ENCODE measurements around the gene FBXW4. TPM values are rescaled to one million over a fixed set of nuclear protein-coding genes. Genes with fewer than 3 reads are reported as not detected.

The FBXW4 gene
- total and polyA plus RNA-seq, 9 of the 15 experiments (the other 6 are each of a cell fraction or from before 2014, with no cell fraction given), result 1.0 to 10.6 (median 5.4) TPM

DNA sequence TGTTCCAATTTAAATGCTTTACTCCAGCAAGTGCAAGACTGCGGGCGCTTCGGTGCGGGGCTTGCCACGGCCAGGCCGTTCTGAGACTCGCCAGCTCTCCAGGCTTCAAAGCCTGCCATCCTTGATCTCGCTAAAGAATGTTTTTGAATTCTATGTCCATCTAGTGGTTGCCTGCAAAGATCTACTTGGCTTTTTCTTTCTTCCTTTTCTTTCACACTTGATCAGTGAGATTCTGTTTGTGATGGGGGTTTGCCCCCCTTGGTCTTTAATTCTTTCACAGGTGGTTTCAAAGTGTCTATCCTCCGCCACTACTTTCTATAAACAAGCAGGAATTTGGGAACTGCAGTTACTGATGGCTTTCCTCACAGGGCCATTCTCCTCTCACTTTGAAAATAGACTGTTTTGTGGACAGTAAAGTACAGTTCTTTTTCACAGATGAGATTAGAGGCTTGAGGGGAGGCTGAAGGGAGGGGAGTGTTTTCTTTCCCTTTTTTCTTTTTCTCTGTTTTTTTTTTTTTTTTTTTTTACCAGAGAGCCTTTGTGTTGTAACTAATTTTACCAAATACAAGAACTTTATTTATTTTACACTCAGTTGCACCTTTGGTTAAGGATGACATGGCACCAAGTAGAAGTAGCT is 15.2 kb upstream of the FBXW4 start:
- DNase-seq (ENCODE audit: extremely low read depth in 1 of 4, low spot score in 3 of 4) (no peak), ATAC-seq (no peak; the same call in 2 of the 3 replicates), FAIRE-seq (no peak)
- intact Hi-C loops (cut with micrococcal nuclease) (no loop called here), in situ Hi-C loops (cut with MboI) (no loop called here)
- Histone ChIP-seq H3K79me2 (ENCODE audit: control insufficient read depth, insufficient read depth, low read length) (no peaks in the 10 kb centered on the region), H3K27me3 (ENCODE audit: control insufficient read depth in 2 of 2, insufficient read depth in 2 of 2, low read length in 2 of 2) (no peaks in the 10 kb centered on the region), H3K9ac (ENCODE audit: insufficient read depth in 1 of 2, low read depth in 2 of 2, low read length in 2 of 2) (no peak overlapping the region), H3K4me3 (no peak overlapping the region), H3K4me2 (ENCODE audit: insufficient read depth, low read length) (no peak overlapping the region), H3K27ac (ENCODE audit: extremely low read depth, low read depth, low read length) (no peak overlapping the region), H4K20me1 (replicated peaks; ENCODE audit: control insufficient read depth, insufficient read depth, low read length) (no peaks in the 10 kb centered on the region), H3K4me1 (replicated peaks in 1 of 2; ENCODE audit: control insufficient read depth in 2 of 2, insufficient read depth in 2 of 2, low read length in 2 of 2) (peaks cover 0 to 3% of the 10 kb centered on the region in 2 experiments; a peak in 1 of 5 replicates), H2AFZ (ENCODE audit: low read depth, low read length) (no peak overlapping the region), H3K9me3 (replicated peaks; ENCODE audit: control insufficient read depth, insufficient read depth, low read depth, low read length) (no peaks in the 10 kb centered on the region), H3K36me3 (ENCODE audit: control insufficient read depth, insufficient read depth, low read length) (no peaks in the 10 kb centered on the region), H3K9me1 (ENCODE audit: control insufficient read depth, insufficient read depth, low read length) (no peaks in the 10 kb centered on the region)
- 50% methylated on average over 9 of the region's 9 CpGs for WGBS (ENCODE audit: insufficient coverage, low coverage, missing lambda C conversion rate)
- CTCF ChIA-PET (ENCODE audit: low intra/inter-chr PET ratio), result interaction anchor here (0.8 kb wide), 1 partner anchor 108 kb away, joined by 3 read pairs; no protein-coding TSS in a partner anchor
- TF ChIP-seq SRSF9 (IDR thresholded peaks at IDR 0.05; ENCODE audit: borderline replicate concordance, low read depth, low read length), result no peak
- no peak for TF ChIP-seq RBBP5 (IDR thresholded peaks at IDR 0.05; ENCODE audit: borderline replicate concordance, insufficient read depth, low read length, poor library complexity, severe bottlenecking)
- no peak for TF ChIP-seq ZNF76 (CRISPR knock-in tag; IDR thresholded peaks at IDR 0.05; ENCODE audit: borderline replicate concordance)
- no peak for TF ChIP-seq MECOM (CRISPR knock-in tag; IDR thresholded peaks at IDR 0.05)
- TF ChIP-seq DACH1 (IDR thresholded peaks at IDR 0.05; ENCODE audit: partially characterized antibody), result no peak
- TF ChIP-seq, protein P1, sequence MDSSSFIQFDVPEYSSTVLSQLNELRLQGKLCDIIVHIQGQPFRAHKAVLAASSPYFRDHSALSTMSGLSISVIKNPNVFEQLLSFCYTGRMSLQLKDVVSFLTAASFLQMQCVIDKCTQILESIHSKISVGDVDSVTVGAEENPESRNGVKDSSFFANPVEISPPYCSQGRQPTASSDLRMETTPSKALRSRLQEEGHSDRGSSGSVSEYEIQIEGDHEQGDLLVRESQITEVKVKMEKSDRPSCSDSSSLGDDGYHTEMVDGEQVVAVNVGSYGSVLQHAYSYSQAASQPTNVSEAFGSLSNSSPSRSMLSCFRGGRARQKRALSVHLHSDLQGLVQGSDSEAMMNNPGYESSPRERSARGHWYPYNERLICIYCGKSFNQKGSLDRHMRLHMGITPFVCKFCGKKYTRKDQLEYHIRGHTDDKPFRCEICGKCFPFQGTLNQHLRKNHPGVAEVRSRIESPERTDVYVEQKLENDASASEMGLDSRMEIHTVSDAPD (CRISPR knock-in tag; IDR thresholded peaks at IDR 0.05), result no peak
- TF ChIP-seq, protein P2, sequence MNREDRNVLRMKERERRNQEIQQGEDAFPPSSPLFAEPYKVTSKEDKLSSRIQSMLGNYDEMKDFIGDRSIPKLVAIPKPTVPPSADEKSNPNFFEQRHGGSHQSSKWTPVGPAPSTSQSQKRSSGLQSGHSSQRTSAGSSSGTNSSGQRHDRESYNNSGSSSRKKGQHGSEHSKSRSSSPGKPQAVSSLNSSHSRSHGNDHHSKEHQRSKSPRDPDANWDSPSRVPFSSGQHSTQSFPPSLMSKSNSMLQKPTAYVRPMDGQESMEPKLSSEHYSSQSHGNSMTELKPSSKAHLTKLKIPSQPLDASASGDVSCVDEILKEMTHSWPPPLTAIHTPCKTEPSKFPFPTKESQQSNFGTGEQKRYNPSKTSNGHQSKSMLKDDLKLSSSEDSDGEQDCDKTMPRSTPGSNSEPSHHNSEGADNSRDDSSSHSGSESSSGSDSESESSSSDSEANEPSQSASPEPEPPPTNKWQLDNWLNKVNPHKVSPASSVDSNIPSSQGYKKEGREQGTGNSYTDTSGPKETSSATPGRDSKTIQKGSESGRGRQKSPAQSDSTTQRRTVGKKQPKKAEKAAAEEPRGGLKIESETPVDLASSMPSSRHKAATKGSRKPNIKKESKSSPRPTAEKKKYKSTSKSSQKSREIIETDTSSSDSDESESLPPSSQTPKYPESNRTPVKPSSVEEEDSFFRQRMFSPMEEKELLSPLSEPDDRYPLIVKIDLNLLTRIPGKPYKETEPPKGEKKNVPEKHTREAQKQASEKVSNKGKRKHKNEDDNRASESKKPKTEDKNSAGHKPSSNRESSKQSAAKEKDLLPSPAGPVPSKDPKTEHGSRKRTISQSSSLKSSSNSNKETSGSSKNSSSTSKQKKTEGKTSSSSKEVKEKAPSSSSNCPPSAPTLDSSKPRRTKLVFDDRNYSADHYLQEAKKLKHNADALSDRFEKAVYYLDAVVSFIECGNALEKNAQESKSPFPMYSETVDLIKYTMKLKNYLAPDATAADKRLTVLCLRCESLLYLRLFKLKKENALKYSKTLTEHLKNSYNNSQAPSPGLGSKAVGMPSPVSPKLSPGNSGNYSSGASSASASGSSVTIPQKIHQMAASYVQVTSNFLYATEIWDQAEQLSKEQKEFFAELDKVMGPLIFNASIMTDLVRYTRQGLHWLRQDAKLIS (CRISPR knock-in tag; IDR thresholded peaks at IDR 0.05), result no peak
- TF ChIP-seq, protein P3, sequence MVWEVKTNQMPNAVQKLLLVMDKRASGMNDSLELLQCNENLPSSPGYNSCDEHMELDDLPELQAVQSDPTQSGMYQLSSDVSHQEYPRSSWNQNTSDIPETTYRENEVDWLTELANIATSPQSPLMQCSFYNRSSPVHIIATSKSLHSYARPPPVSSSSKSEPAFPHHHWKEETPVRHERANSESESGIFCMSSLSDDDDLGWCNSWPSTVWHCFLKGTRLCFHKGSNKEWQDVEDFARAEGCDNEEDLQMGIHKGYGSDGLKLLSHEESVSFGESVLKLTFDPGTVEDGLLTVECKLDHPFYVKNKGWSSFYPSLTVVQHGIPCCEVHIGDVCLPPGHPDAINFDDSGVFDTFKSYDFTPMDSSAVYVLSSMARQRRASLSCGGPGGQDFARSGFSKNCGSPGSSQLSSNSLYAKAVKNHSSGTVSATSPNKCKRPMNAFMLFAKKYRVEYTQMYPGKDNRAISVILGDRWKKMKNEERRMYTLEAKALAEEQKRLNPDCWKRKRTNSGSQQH (CRISPR knock-in tag; IDR thresholded peaks at IDR 0.05), result no peak
- no TSS peak for BruUV-seq (replicated peaks)
- POLR2A ChIA-PET, result interaction anchor here (0.9 kb wide), 1 partner anchor 14 kb away, joined by 3 read pairs; no protein-coding TSS in a partner anchor

Data from K562 (cell line).